HFFc6 (cell line): Measurements from ENCODE around the gene IL18RAP. TPM values are rescaled to one million over a fixed set of nuclear protein-coding genes. Genes with fewer than 3 reads are reported as not detected.

ENCODE experiments used
- DNase-seq: peaks from one replicate; pipeline ENCODE4 v3.0.0-alpha.2; 2018
- H3K27ac Mint-ChIP-seq: 2 replicates; pipeline ENCODE4 v1.8.0; 2020; ENCODE audit warnings: mild to moderate bottlenecking, mixed read lengths
- H3K27me3 Mint-ChIP-seq: 2 replicates; pipeline ENCODE4 v1.8.0; 2021; ENCODE audit warnings: mild to moderate bottlenecking, moderate library complexity, mixed read lengths; ENCODE audit not compliant: insufficient read depth
- H3K36me3 Mint-ChIP-seq: 2 replicates; pipeline ENCODE4 v1.8.0; 2021; ENCODE audit warnings: low read depth, mixed read lengths
- H3K4me1 Mint-ChIP-seq: 2 replicates; pipeline ENCODE4 v1.8.0; 2020; ENCODE audit warnings: low read depth, mixed read lengths
- H3K4me3 Mint-ChIP-seq: 2 replicates; pipeline ENCODE4 v1.8.0; 2020; ENCODE audit warnings: mild to moderate bottlenecking, moderate library complexity, mixed read lengths
- H3K9me3 Mint-ChIP-seq: 2 replicates; pipeline ENCODE4 v1.8.0; 2020; ENCODE audit warnings: mild to moderate bottlenecking, mixed read lengths
- CTCF ChIP-seq: fragments of 200-600 bp; sonication (generic); IDR thresholded peaks from 2 replicates; pipeline ENCODE4 v1.5.0; 2021; ENCODE audit warnings: antibody characterized with exemption, mild to moderate bottlenecking
- total RNA-seq, 6 experiments: library from RNA; stranded (reverse); fragmentation: NEBNext Ultra II Directional; extraction: Animal tissue kit (Norgen Biotek cat#: 25700); gene quantifications; 2 replicates in 1 of 6; 3 replicates in 5 of 6; pipeline ENCODE4 v1.2.3, GENCODE V29; 2021

IL18RAP gene
- total RNA-seq, 6 experiments from 2014 or later = not detected

- no peak for TF ChIP-seq CTCF
- no peak overlapping the region for H3K27ac Mint-ChIP-seq
Measured at GRCh38 chr2:102386867-102387541, 36.0 kb upstream of the IL18RAP start.

GRCh38 chr2:102387763-102388546, 35.0 kb upstream of the IL18RAP start:
- no peak for TF ChIP-seq CTCF
- no peak for DNase-seq
- Mint-ChIP-seq H3K27me3 (peaks cover 4% of the 10 kb centered on the region; the same call in 1 of the 2 replicates), H3K4me1 (no peaks in the 10 kb centered on the region), H3K4me3 (no peak overlapping the region), H3K27ac (no peak overlapping the region), H3K36me3 (no peaks in the 10 kb centered on the region), H3K9me3 (peaks cover 10% of the 10 kb centered on the region)

More at GRCh38 chr2:102386867-102387541, 36.0 kb upstream of the IL18RAP start:
- peaks cover 4% of the 10 kb centered on the region; the same call in 1 of the 2 replicates for H3K27me3 Mint-ChIP-seq
- no peak for DNase-seq
- no peaks in the 10 kb centered on the region for H3K36me3 Mint-ChIP-seq
- H3K4me1 Mint-ChIP-seq = no peaks in the 10 kb centered on the region
- H3K4me3 Mint-ChIP-seq = no peak overlapping the region
- peaks cover 10% of the 10 kb centered on the region for H3K9me3 Mint-ChIP-seq

- no peak overlapping the region for H3K4me3 Mint-ChIP-seq
- no peaks in the 10 kb centered on the region for H3K4me1 Mint-ChIP-seq
- TF ChIP-seq CTCF = no peak
Measured at GRCh38 chr2:102391565-102391964, 31.4 kb upstream of the IL18RAP start.

GRCh38 chr2:102392096-102392495, 30.9 kb upstream of the IL18RAP start:
- TF ChIP-seq CTCF = no peak
- H3K36me3 Mint-ChIP-seq = no peaks in the 10 kb centered on the region
- DNase-seq = no peak
- no peak overlapping the region for H3K4me3 Mint-ChIP-seq
- H3K4me1 Mint-ChIP-seq = no peaks in the 10 kb centered on the region
- no peaks in the 10 kb centered on the region for H3K9me3 Mint-ChIP-seq
- peaks cover 9% of the 10 kb centered on the region for H3K27me3 Mint-ChIP-seq
- H3K27ac Mint-ChIP-seq = no peak overlapping the region

More at GRCh38 chr2:102391565-102391964, 31.4 kb upstream of the IL18RAP start:
- Mint-ChIP-seq H3K9me3 (no peaks in the 10 kb centered on the region), H3K27ac (no peak overlapping the region), H3K36me3 (no peaks in the 10 kb centered on the region), H3K27me3 (peaks cover 4% of the 10 kb centered on the region; the same call in 1 of the 2 replicates)
- DNase-seq = no peak

- Mint-ChIP-seq H3K9me3 (no peaks in the 10 kb centered on the region), H3K27me3 (peaks cover 8% of the 10 kb centered on the region), H3K4me3 (no peak overlapping the region), H3K36me3 (no peaks in the 10 kb centered on the region), H3K4me1 (no peaks in the 10 kb centered on the region), H3K27ac (no peak overlapping the region)
- DNase-seq = no peak
- TF ChIP-seq CTCF = no peak
Measured at GRCh38 chr2:102392942-102393341, 30.0 kb upstream of the IL18RAP start.
